Transverse colon (tissue), 3 donors: ENCODE results near the gene ARAP1.

ENCODE experiments used
- EP300 ChIP-seq: sonication (generic); formaldehyde crosslinking; IDR thresholded peaks from one replicate; pipeline ENCODE4 v1.6.1; 2017; ENCODE audit warnings: antibody characterized with exemption, low read depth
- POLR2A ChIP-seq: fragments of 450-650 bp; IDR thresholded peaks from one replicate; pipeline ENCODE4 v1.6.1; 2016; ENCODE audit warnings: antibody characterized with exemption, mild to moderate bottlenecking, moderate library complexity
- TF ChIP-seq, protein P1 (sequence below), 5 experiments: fragments of 200-600 bp in 3 of 5; fragments of 450-650 bp in 2 of 5; sonication (generic) in 3 of 5; IDR thresholded peaks; 1 replicate in 2 of 5; 2 replicates in 3 of 5; pipeline ENCODE4 v1.5.1; 2016 to 2017; ENCODE audit warnings: antibody characterized with exemption in 5 of 5, inconsistent platforms in 3 of 5, mild to moderate bottlenecking in 2 of 5, moderate library complexity in 1 of 5

DNA sequence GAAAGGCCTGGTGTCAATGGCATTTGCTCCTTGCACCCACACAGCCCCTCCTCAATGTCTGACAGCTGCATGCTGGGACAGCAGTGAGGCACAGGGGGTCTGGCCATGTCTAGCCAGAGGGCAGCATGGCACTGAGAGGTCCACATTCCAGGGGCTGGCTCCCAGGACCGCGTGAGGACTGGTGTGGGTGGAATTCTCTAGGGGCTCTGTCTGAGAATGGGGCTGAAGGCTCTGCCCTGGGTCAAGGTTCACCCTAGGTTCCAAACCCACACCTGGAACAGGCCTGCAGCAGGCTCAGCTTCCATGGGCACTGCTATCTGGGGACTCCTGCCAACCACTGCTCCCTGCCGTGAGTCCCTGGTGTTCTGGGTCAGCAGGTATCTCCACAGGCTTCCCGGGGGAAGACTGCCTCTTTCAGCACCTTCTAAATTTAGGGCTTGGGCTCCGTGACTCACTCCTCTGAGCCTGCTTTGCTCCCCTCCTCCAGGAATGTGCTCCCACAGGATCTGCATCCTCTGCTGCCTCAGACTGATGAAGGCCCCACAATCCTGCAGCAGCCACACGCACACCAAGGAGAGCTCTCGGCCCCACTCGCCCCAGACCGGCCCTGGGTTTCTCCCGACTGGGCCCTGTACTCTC, 37.4 kb upstream of the ARAP1 start:
- no peak for TF ChIP-seq EP300
- TF ChIP-seq, protein P1, sequence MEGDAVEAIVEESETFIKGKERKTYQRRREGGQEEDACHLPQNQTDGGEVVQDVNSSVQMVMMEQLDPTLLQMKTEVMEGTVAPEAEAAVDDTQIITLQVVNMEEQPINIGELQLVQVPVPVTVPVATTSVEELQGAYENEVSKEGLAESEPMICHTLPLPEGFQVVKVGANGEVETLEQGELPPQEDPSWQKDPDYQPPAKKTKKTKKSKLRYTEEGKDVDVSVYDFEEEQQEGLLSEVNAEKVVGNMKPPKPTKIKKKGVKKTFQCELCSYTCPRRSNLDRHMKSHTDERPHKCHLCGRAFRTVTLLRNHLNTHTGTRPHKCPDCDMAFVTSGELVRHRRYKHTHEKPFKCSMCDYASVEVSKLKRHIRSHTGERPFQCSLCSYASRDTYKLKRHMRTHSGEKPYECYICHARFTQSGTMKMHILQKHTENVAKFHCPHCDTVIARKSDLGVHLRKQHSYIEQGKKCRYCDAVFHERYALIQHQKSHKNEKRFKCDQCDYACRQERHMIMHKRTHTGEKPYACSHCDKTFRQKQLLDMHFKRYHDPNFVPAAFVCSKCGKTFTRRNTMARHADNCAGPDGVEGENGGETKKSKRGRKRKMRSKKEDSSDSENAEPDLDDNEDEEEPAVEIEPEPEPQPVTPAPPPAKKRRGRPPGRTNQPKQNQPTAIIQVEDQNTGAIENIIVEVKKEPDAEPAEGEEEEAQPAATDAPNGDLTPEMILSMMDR (IDR thresholded peaks at IDR 0.05): no peak
- no peak for TF ChIP-seq POLR2A
